Kidney (tissue), 22 donors: ENCODE data around the gene PF4V1. TPM values are rescaled to one million over a fixed set of nuclear protein-coding genes. Genes with fewer than 3 reads are reported as not detected.
A peak's percentile ranks its signal among the peaks of the same experiment; 100 is the strongest.

Experiments
- DNase-seq, 5 donors: peaks; one replicate each; pipeline ENCODE4 v3.0.0-alpha.2; 2013 to 2020
- FAIRE-seq: peaks from 2 replicates; lab custom pipeline; 2012; peaks lifted over from hg19 to GRCh38; lab: Jason Lieb, UNC
- H3K27ac ChIP-seq, 2 donors: one replicate each; pipeline ENCODE4 v1.7.0; 2013; ENCODE audit warnings: low read depth in 2 of 2, low read length in 2 of 2, inconsistent platforms in 1 of 2
- H3K27me3 ChIP-seq: one replicate; pipeline ENCODE4 v1.7.1; 2013; ENCODE audit warnings: low read length, inconsistent platforms; ENCODE audit not compliant: control insufficient read depth, insufficient read depth
- H3K36me3 ChIP-seq, 3 donors: one replicate each; pipeline versions ENCODE4 v1.7.0 to v1.7.1; 2013; ENCODE audit warnings: low read length in 3 of 3, control low read depth in 1 of 3, inconsistent platforms in 1 of 3; ENCODE audit not compliant: insufficient read depth in 3 of 3, control insufficient read depth in 2 of 3
- H3K4me1 ChIP-seq, 3 donors: one replicate each; pipeline versions ENCODE4 v1.7.0 to v1.7.1; 2013; ENCODE audit warnings: low read length in 3 of 3, inconsistent platforms in 1 of 3, low read depth in 1 of 3; ENCODE audit not compliant: control insufficient read depth in 2 of 3, insufficient read depth in 2 of 3
- H3K4me3 ChIP-seq, 3 donors: one replicate each; pipeline versions ENCODE4 v1.7.0 to v1.8.1; 2013; ENCODE audit warnings: low read length in 3 of 3, control low read depth in 1 of 3, inconsistent platforms in 1 of 3
- H3K9ac ChIP-seq, 3 donors: one replicate each; pipeline versions ENCODE4 v1.7.0 to v1.7.1; 2013; ENCODE audit warnings: low read length in 3 of 3, control low read depth in 1 of 3, inconsistent platforms in 1 of 3
- H3K9me3 ChIP-seq, 3 donors: one replicate each; pipeline versions ENCODE4 v1.7.0 to v1.7.1; 2013; ENCODE audit warnings: low read length in 3 of 3, control low read depth in 1 of 3, inconsistent platforms in 1 of 3; ENCODE audit not compliant: control insufficient read depth in 2 of 3, insufficient read depth in 1 of 3
- CTCF ChIP-seq: IDR thresholded peaks from 3 replicates; pipeline ENCODE4 v1.5.1; 2012; ENCODE audit warnings: mild to moderate bottlenecking, moderate library complexity, borderline replicate concordance; ENCODE audit not compliant: insufficient read depth; ENCODE audit errors: extremely low read depth
- intact Hi-C: fragments of 100-400 bp; cut with DNase I; formaldehyde crosslinking; loops from one replicate; pipeline ENCODE4 v1.11.1; 2022
- long read RNA-seq, 10 donors: library from polyadenylated mRNA in 1 of 10; unstranded in 1 of 10; transcript quantifications; one replicate each; pipeline ENCODE4 v2.0.0 and lab custom pipeline, GENCODE V29; 2021 to 2026
- polyA plus RNA-seq: library from polyadenylated mRNA; stranded (reverse); fragments of 350-450 nt; fragmentation: Illumina TruSeq; extraction: RNeasy Lipid Tissue Mini Kit (QIAGEN cat#74804); gene quantifications from one replicate; pipeline ENCODE4 v1.2.3, GENCODE V29; 2014; ENCODE audit warnings: low read depth, low replicate concordance; ENCODE audit not compliant: insufficient read depth
- total RNA-seq: library from RNA; stranded (reverse); fragmentation: NEBNext Ultra II Directional; extraction: Animal tissue kit (Norgen Biotek cat#: 25700); gene quantifications from one replicate; pipeline ENCODE4 v1.2.1, GENCODE V29; 2021
- donor health status: control.
- donor health status: control.
- donor health status: control.
- donor health status: control.
- donor health status: control.
- donor health status: DM: yes; HTN: yes; CAD: no.
- donor health status: Normal renal cell carcinoma (clear cell type).

The PF4V1 gene
- 1.0 TPM for total RNA-seq
- polyA plus RNA-seq = not detected
- long read RNA-seq, donor 1 = 0 reads
- long read RNA-seq, donor 2 = 0 reads
- long read RNA-seq, donor 3, partial matches to known transcripts = 0 of 1 reads
- long read RNA-seq, donor 3, other reads (novel, unspliced or antisense) = 0 of 1 reads
- long read RNA-seq, donor 4, partial matches to known transcripts = 0 of 1 reads
- long read RNA-seq, donor 4, other reads (novel, unspliced or antisense) = 0 of 1 reads
- long read RNA-seq, donor 5 = 0 reads
- long read RNA-seq, donor 6, partial matches to known transcripts = 0 of 1 reads
- long read RNA-seq, donor 6, other reads (novel, unspliced or antisense) = 0 of 1 reads
- long read RNA-seq, donor 7 = 0 reads
- long read RNA-seq, donor 8 = 0 reads
- long read RNA-seq, donor 9 = 0 reads
- long read RNA-seq, donor 10 = 0 reads

GRCh38 chr4:73853246-73853704 lies at the start of gene PF4V1:
PF4V1 (plus strand) TSS chr4:73853296; CDS start chr4:73853363, 67 bp downstream.
- peak; percentile 58 to 84 (median 65) for DNase-seq
- TF ChIP-seq CTCF = peak; percentile 23
- Histone ChIP-seq H3K27me3 (no peaks in the 10 kb centered on the region), H3K9me3 (peaks cover 0 to 6% (median 0%) of the 10 kb centered on the region in 3 donors), H3K27ac (no peak within 1 kb of the TSS), H3K36me3 (no peaks in the 10 kb centered on the region), H3K9ac (no peak within 1 kb of the TSS), H3K4me1 (peaks cover 0 to 5% (median 0%) of the 10 kb centered on the region in 3 donors), H3K4me3 (peak within 1 kb of the TSS in 1 of 3 donors; percentile 27)
- FAIRE-seq = no peak
- intact Hi-C loops = no loop called here

- H3K27ac ChIP-seq = no peak overlapping the region
- H3K4me3 ChIP-seq = no peak overlapping the region
- no peak for FAIRE-seq
- no peak overlapping the region for H3K9ac ChIP-seq
- peaks cover 0 to 2% (median 0%) of the 10 kb centered on the region in 3 donors for H3K9me3 ChIP-seq
- H3K27me3 ChIP-seq = no peaks in the 10 kb centered on the region
- no peak for DNase-seq
- no peaks in the 10 kb centered on the region for H3K36me3 ChIP-seq
- intact Hi-C loops = no loop called here
- TF ChIP-seq CTCF = no peak
- no peaks in the 10 kb centered on the region for H3K4me1 ChIP-seq
Observed at GRCh38 chr4:73810191-73810590, 42.9 kb upstream of the PF4V1 start.

GRCh38 chr4:73811841-73812240 lies 41.3 kb upstream of the PF4V1 start:
- H3K9ac ChIP-seq = no peak overlapping the region
- no peak overlapping the region for H3K4me3 ChIP-seq
- no peaks in the 10 kb centered on the region for H3K36me3 ChIP-seq
- H3K9me3 ChIP-seq = no peaks in the 10 kb centered on the region
- no peak for TF ChIP-seq CTCF
- intact Hi-C loops = no loop called here
- no peaks in the 10 kb centered on the region for H3K4me1 ChIP-seq
- DNase-seq (no peak), FAIRE-seq (no peak)
- H3K27me3 ChIP-seq = no peaks in the 10 kb centered on the region
- H3K27ac ChIP-seq = no peak overlapping the region
